A549 (cell line): Measurements from ENCODE around the gene TSPAN18. TPM values are rescaled to one million over a fixed set of nuclear protein-coding genes. Genes with fewer than 3 reads are reported as not detected.

Experiments used
- ATAC-seq, 2 experiments: fragments of 200-7000 bp in 1 of 2; fragments of >200 bp in 1 of 2; cut with Nextera tagmentation in 1 of 2; cut with Tn5 transposase in 1 of 2; 3 replicates each; pipeline versions ENCODE4 v1.8.0 to v1.9.1; 2018 to 2020; ENCODE audit warnings: mild to moderate bottlenecking in 1 of 2, moderate library complexity in 1 of 2
- CTCF ChIA-PET: fragments of 300-600 bp; sonication (Branson Sonifier 250); formaldehyde crosslinking; extraction: SDS; loops from one replicate; lab custom pipeline; 2021; ENCODE audit warnings: antibody characterized with exemption, inconsistent platforms; lab: Yijun Ruan, JAX
- POLR2A ChIA-PET: fragments of 350-600 bp; formaldehyde crosslinking; extraction: SDS; loops from one replicate; lab custom pipeline; 2021; ENCODE audit warnings: antibody characterized with exemption, inconsistent platforms; lab: Yijun Ruan, JAX
- DNase-seq, 2 experiments: peaks; one replicate each; pipeline versions ENCODE4 v3.0.0 to v3.0.0-alpha.2; 2011 to 2016; ENCODE audit warnings: low read depth in 1 of 2, low spot score in 1 of 2
- FAIRE-seq: peaks from 2 replicates; lab custom pipeline; 2011; peaks lifted over from hg19 to GRCh38; lab: Jason Lieb, UNC
- H3K27ac ChIP-seq, 2 experiments: fragments of >200 bp; sonication (Bioruptor Twin); formaldehyde crosslinking; 3 replicates each; pipeline ENCODE4 v1.5.1; 2016 to 2017
- H3K4me1 ChIP-seq: fragments of >200 bp; sonication (Bioruptor Twin); formaldehyde crosslinking; 3 replicates; pipeline ENCODE4 v1.6.1; 2016
- H3K4me2 ChIP-seq: fragments of >200 bp; sonication (Bioruptor Twin); formaldehyde crosslinking; 3 replicates; pipeline ENCODE4 v1.6.1; 2016
- H3K4me3 ChIP-seq: fragments of >200 bp; sonication (Bioruptor Twin); formaldehyde crosslinking; 3 replicates; pipeline ENCODE4 v1.5.1; 2016
- H3K9me3 ChIP-seq: fragments of >200 bp; sonication (Bioruptor Twin); formaldehyde crosslinking; 3 replicates; pipeline ENCODE4 v1.6.1; 2016
- ATOH8 ChIP-seq: fragments of 250-450 bp; sonication (Bioruptor Pico); IDR thresholded peaks from 2 replicates; pipeline ENCODE4 v1.5.0; 2020; ENCODE audit warnings: low read depth, mild to moderate bottlenecking, moderate library complexity
- BHLHE40 ChIP-seq: IDR thresholded peaks from 2 replicates; pipeline ENCODE4 v1.6.1; 2012; ENCODE audit warnings: low read depth, low read length, inconsistent platforms
- CBX8 ChIP-seq: fragments of 200-600 bp; sonication (generic); IDR thresholded peaks from 2 replicates; pipeline ENCODE4 v1.6.1; 2016
- CEBPB ChIP-seq, 2 experiments: fragments of >200 bp in 1 of 2; sonication (Bioruptor Twin) in 1 of 2; formaldehyde crosslinking in 1 of 2; IDR thresholded peaks; 2 replicates each; pipeline ENCODE4 v1.6.1; 2012 to 2016
- EHF ChIP-seq: fragments of 250-450 bp; sonication (Bioruptor Pico); IDR thresholded peaks from 2 replicates; pipeline ENCODE4 v1.5.0; 2020; ENCODE audit warnings: mild to moderate bottlenecking
- ESRRA ChIP-seq: fragments of 150-350 bp; IDR thresholded peaks from 2 replicates; pipeline ENCODE4 v1.6.1; 2014; ENCODE audit warnings: mild to moderate bottlenecking, low read length, borderline replicate concordance
- FOSB ChIP-seq: fragments of 250-450 bp; sonication (Bioruptor Pico); IDR thresholded peaks from 2 replicates; pipeline ENCODE4 v1.5.0; 2020; ENCODE audit warnings: mild to moderate bottlenecking, moderate library complexity
- FOSL2 ChIP-seq, 2 experiments: fragments of 450-650 bp in 1 of 2; fragments of >200 bp in 1 of 2; sonication (Bioruptor Twin) in 1 of 2; formaldehyde crosslinking; IDR thresholded peaks; 2 replicates each; pipeline versions ENCODE4 v1.5.0 to v1.6.1; 2016 to 2020; ENCODE audit warnings: mild to moderate bottlenecking in 1 of 2, moderate library complexity in 1 of 2
- GATA3 ChIP-seq: IDR thresholded peaks from 2 replicates; pipeline ENCODE4 v1.6.1; 2012; ENCODE audit warnings: borderline replicate concordance
- HOXA7 ChIP-seq: fragments of 250-450 bp; sonication (Bioruptor Pico); IDR thresholded peaks from 2 replicates; pipeline ENCODE4 v1.5.0; 2020; ENCODE audit warnings: mild to moderate bottlenecking, moderate library complexity
- HOXB13 ChIP-seq: fragments of 250-450 bp; sonication (Bioruptor Pico); IDR thresholded peaks from 2 replicates; pipeline ENCODE4 v1.5.0; 2020; ENCODE audit warnings: low read depth, mild to moderate bottlenecking, moderate library complexity
- HOXB5 ChIP-seq: fragments of 250-450 bp; sonication (Bioruptor Pico); IDR thresholded peaks from 2 replicates; pipeline ENCODE4 v1.5.0; 2020; ENCODE audit warnings: mild to moderate bottlenecking, moderate library complexity
- JUN ChIP-seq, 2 experiments: fragments of >200 bp; sonication (Bioruptor Twin); formaldehyde crosslinking; IDR thresholded peaks; 2 replicates in 1 of 2; 3 replicates in 1 of 2; pipeline ENCODE4 v1.6.1; 2016 to 2017
- JUNB ChIP-seq: fragments of >200 bp; sonication (Bioruptor Twin); formaldehyde crosslinking; IDR thresholded peaks from 2 replicates; pipeline ENCODE4 v1.6.1; 2016
- KDM5A ChIP-seq: fragments of 200-600 bp; sonication (generic); IDR thresholded peaks from 2 replicates; pipeline ENCODE4 v1.6.1; 2016; ENCODE audit warnings: antibody characterized with exemption, mild to moderate bottlenecking
- MAFK ChIP-seq: fragments of 450-650 bp; IDR thresholded peaks from 2 replicates; pipeline ENCODE4 v1.6.1; 2014; ENCODE audit not compliant: partially characterized antibody
- NFE2L2 ChIP-seq: fragments of 150-350 bp; conservative IDR thresholded peaks from 2 replicates; pipeline ENCODE4 v1.6.1; 2014; ENCODE audit warnings: low read length
- NR3C1 ChIP-seq: fragments of >200 bp; sonication (Bioruptor Twin); formaldehyde crosslinking; IDR thresholded peaks from 3 replicates; pipeline ENCODE4 v1.6.1; 2017
- POLR2A ChIP-seq: IDR thresholded peaks from 2 replicates; pipeline ENCODE4 v1.6.1; 2012; ENCODE audit warnings: mild to moderate bottlenecking, low read length
- SREBF2 ChIP-seq: fragments of 450-650 bp; IDR thresholded peaks from 2 replicates; pipeline ENCODE4 v1.6.1; 2014; ENCODE audit warnings: mild to moderate bottlenecking, moderate library complexity
- TFCP2L1 ChIP-seq: fragments of 250-450 bp; sonication (Bioruptor Pico); IDR thresholded peaks from 2 replicates; pipeline ENCODE4 v1.5.0; 2021; ENCODE audit warnings: mild to moderate bottlenecking
- TP53 ChIP-seq: fragments of 250-450 bp; sonication (Bioruptor Pico); IDR thresholded peaks from 2 replicates; pipeline ENCODE4 v1.5.0; 2021; ENCODE audit warnings: mild to moderate bottlenecking, moderate library complexity
- ZC3H11A ChIP-seq: fragments of 450-650 bp; IDR thresholded peaks from 2 replicates; pipeline ENCODE4 v1.6.1; 2014; ENCODE audit warnings: antibody characterized with exemption, mild to moderate bottlenecking
- ZFP36 ChIP-seq: fragments of 450-650 bp; IDR thresholded peaks from 2 replicates; pipeline ENCODE4 v1.6.1; 2014; ENCODE audit warnings: borderline replicate concordance; ENCODE audit not compliant: partially characterized antibody
- WGBS: methylation state at CpG from one replicate; pipeline ENCODE4 v1.1.6; 2017; ENCODE audit errors: missing lambda C conversion rate; 5-methylcytosine and 5-hydroxymethylcytosine counted together
- polyA plus RNA-seq, 4 experiments: library from polyadenylated mRNA; depleted of rRNA in 3 of 4; stranded (reverse); fragments of >200 nt; fragmentation: RNase III in 1 of 4; extraction: RNeasy Plus Mini Kit Qiagen cat#74134 plus additional on column Dnase treatment in 1 of 4; gene quantifications; 2 replicates in 3 of 4; 3 replicates in 1 of 4; pipeline ENCODE4 v1.2.3, GENCODE V29; 2011 to 2017
- TF ChIP-seq, protein P1 (sequence below): fragments of 250-450 bp; sonication (Bioruptor Pico); IDR thresholded peaks from 2 replicates; pipeline ENCODE4 v1.5.0; 2021; ENCODE audit warnings: mild to moderate bottlenecking, moderate library complexity, borderline replicate concordance
- TF ChIP-seq, protein P2 (sequence below): IDR thresholded peaks from 2 replicates; pipeline ENCODE4 v1.6.1; 2012

The TSPAN18 gene
- polyA plus RNA-seq, 2 of the 4 experiments (the other 2 are of a cell fraction) = 0.81 to 4.5 TPM

DNA sequence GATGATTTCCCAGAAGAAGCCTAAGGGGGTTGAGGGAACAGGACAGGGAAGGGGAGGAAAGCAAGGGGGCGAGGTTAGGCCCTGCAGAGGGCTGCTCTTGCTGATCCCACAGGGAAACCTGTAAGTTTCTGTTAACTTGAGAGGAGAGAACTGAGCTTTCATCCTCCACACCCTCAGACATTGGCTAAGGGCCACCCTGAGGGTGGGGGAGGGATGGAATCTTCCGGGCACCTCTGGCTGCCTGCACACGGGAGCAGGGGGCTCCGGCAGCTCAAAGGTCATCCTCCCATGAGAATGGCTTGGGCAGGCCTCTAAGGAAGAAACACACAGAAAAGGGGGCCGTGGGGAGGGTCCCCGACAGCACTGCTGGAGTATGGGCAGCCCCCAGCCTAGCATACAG is 108.1 kb downstream of the TSPAN18 start:
- peaks cover 4% of the 10 kb centered on the region; the same call in 1 of the 3 replicates for H3K9me3 ChIP-seq
- WGBS = 83% methylated on average over 6 of the region's 6 CpGs
- ATAC-seq (no peak), DNase-seq (no peak), FAIRE-seq (no peak)
- CTCF ChIA-PET = interaction anchor here (1.2 to 3.2 kb wide), 3 partner anchors 9 to 213 kb away, joined by 3 to 10 read pairs (median 4); no protein-coding TSS in a partner anchor
- TF ChIP-seq JUN (IDR thresholded peaks at IDR 0.05) = no peak
- no peak for TF ChIP-seq CEBPB (IDR thresholded peaks at IDR 0.05)
- no peak for TF ChIP-seq BHLHE40
- TF ChIP-seq, protein P1, sequence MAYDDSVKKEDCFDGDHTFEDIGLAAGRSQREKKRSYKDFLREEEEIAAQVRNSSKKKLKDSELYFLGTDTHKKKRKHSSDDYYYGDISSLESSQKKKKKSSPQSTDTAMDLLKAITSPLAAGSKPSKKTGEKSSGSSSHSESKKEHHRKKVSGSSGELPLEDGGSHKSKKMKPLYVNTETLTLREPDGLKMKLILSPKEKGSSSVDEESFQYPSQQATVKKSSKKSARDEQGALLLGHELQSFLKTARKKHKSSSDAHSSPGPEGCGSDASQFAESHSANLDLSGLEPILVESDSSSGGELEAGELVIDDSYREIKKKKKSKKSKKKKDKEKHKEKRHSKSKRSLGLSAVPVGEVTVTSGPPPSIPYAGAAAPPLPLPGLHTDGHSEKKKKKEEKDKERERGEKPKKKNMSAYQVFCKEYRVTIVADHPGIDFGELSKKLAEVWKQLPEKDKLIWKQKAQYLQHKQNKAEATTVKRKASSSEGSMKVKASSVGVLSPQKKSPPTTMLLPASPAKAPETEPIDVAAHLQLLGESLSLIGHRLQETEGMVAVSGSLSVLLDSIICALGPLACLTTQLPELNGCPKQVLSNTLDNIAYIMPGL (CRISPR knock-in tag) = no peak
- TF ChIP-seq, protein P2, sequence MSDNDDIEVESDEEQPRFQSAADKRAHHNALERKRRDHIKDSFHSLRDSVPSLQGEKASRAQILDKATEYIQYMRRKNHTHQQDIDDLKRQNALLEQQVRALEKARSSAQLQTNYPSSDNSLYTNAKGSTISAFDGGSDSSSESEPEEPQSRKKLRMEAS = no peak
- no peak for TF ChIP-seq ZFP36
- no peak for TF ChIP-seq GATA3
- no peak for TF ChIP-seq JUNB
- no peak for TF ChIP-seq ESRRA
- no peak for TF ChIP-seq NR3C1
- no peak for TF ChIP-seq TP53 (CRISPR knock-in tag)
- TF ChIP-seq TFCP2L1 (CRISPR knock-in tag) = no peak
- no peak for TF ChIP-seq HOXB13 (CRISPR knock-in tag)
- no peak for TF ChIP-seq HOXB5 (CRISPR knock-in tag)
- TF ChIP-seq ZC3H11A = no peak
- TF ChIP-seq KDM5A = no peak
- TF ChIP-seq EHF (CRISPR knock-in tag) = no peak
- no peak for TF ChIP-seq NFE2L2
- TF ChIP-seq FOSB (CRISPR knock-in tag) = no peak
- no peak for TF ChIP-seq ATOH8 (CRISPR knock-in tag)
- H3K4me2 ChIP-seq = no peak overlapping the region
- POLR2A ChIA-PET = no interaction called here
- no peak overlapping the region for H3K27ac ChIP-seq
- no peak overlapping the region for H3K4me3 ChIP-seq
- H3K4me1 ChIP-seq = no peaks in the 10 kb centered on the region

- no peak overlapping the region for H3K27ac ChIP-seq
- H3K4me3 ChIP-seq = no peak overlapping the region
- FAIRE-seq (no peak), ATAC-seq (no peak), DNase-seq (no peak)
- WGBS = 67% methylated on average over 4 of the region's 4 CpGs
- no peak overlapping the region for H3K4me2 ChIP-seq
- peaks cover 4% of the 10 kb centered on the region; the same call in 1 of the 3 replicates for H3K9me3 ChIP-seq
- CTCF ChIA-PET = interaction anchor here (0.9 to 3.2 kb wide), 4 partner anchors 9 to 213 kb away, joined by 3 to 10 read pairs (median 4); no protein-coding TSS in a partner anchor
- POLR2A ChIA-PET = no interaction called here
- no peaks in the 10 kb centered on the region for H3K4me1 ChIP-seq
- TF ChIP-seq POLR2A = no peak
- TF ChIP-seq CBX8 = no peak
- no peak for TF ChIP-seq HOXA7 (CRISPR knock-in tag)
- TF ChIP-seq FOSL2 (IDR thresholded peaks at IDR 0.05) = no peak
- TF ChIP-seq FOSL2 (CRISPR knock-in tag; IDR thresholded peaks at IDR 0.05) = no peak
- TF ChIP-seq MAFK = peak; percentile 79
- TF ChIP-seq SREBF2 = no peak
Measured at GRCh38 chr11:44835296-44835695, 108.5 kb downstream of the TSPAN18 start.
